HG03520 (cell line): ENCODE measurements around the gene KLHL10.
A peak's percentile ranks its signal among the peaks of the same experiment; 100 is the strongest.
"Not testable (repeated sequence)": the region's sequence is repeated elsewhere in the genome, so short reads cannot be mapped to it uniquely, and the experiment has no call there.

Source experiments
- ATAC-seq: cut with Tn5 transposase; IDR thresholded peaks from one replicate; pipeline ENCODE4 v1.9.1; 2021; ENCODE audit warnings: mild to moderate bottlenecking, moderate library complexity; ENCODE audit not compliant: unreplicated experiment

KLHL10 gene

DNA sequence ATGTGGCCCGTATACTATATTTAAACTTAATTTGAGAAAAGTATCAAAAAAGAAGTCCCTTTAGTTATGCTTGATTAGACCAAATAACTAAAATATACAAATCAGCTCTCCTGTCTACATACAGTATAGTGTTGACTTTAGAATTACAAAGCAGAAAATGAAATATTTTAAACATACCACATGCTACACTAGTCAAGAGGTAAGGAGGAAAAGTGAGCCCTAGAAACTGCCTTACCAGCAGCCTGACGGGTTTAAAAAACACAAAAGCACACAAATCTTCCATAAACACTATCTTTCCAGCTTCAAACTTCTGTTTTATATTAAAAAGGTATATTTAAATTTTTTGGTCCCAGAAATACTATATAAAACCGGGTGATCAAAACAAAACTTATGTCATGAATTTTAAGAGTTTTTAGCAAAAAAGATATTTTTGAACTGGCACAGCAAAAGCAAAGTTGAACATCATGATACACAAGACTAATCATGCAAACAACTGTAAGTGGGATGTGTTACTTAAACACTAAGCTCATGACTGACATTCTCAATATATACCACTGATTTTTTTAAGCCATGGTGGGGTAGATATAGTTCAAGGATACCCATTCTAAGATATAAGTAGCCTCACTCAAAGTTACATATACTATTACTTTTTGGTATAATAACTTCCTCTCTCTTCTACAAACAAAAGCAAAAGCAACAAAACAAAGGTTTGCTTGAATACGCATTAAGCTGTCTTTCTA lies 11.8 kb downstream of the KLHL10 start:
- ATAC-seq = no peak

DNA sequence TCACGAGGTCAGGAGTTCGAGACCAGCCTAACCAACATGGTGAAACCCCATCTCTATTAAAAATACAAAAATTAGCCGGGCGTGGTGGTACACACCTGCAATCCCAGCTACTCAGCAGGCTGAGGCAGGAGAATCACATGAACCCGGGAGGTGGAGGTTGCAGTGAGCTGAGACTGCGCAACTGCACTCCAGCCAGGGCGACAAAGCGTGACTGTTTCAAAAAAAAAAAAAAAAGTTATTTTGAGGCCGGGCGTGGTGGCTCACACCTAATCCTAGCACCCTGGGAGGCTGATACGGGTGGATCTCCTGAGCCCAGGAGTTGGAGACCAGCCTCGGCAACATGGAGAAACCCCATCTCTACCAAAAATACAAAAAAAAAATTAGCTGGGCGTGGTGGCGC lies 13.8 kb downstream of the KLHL10 start:
- not testable (repeated sequence) for ATAC-seq

- no peak for ATAC-seq
These were observed 22.8 kb downstream of the KLHL10 start for GRCh38 chr17:41860254-41860931.

DNA sequence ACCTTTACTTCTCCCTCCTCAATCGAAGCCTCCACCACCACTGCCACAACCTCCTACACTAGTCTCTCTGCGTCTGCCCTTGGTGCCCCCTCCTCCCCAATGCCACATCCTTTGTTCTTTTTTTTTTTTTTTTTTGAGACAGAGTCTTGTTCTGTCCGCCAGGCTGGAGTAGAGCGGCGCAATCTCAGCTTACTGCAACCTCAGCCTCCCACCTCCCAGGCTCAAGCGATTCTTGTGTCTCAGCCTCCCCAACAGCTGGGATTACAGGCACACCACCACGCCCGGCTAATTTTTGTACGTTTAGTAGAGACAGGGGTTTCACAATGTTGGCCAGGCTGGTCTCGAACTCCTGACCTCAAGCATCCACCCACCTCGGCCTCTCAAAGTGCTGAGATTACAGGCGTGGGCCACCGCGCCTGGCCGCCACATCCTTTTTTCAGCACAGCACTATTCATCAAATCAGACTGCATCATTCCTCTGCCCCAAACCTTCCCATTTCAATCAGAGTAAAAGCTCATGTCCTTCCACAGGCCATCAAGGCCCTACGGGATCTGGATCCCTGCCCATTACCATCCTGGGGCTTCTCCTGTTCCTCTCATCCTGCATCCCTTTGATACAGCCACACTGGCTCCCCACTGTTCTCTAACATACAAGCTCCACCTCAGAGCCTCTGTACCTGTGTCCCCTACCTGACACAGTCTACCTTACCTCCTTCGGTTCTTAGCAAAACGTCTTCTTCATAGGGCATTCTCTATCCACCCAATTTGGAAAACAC lies 25.6 kb downstream of the KLHL10 start:
- ATAC-seq = no peak

DNA sequence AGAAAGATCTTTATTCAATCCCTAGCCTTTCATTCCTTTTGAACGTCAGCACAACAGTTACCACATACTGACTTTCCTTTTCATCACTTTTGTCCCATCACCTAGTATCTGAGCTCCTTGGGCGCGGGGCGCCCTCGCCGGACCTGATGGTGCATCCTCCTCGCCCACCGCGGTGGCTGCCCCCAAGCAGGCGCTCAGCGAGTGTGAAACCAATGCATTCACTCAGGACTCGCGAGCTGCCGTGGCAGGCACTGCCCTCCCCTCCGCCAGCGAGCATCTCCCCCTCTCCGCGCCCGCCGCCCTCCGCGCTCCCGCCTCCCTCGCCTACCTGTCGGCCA lies 26.8 kb downstream of the KLHL10 start:
- ATAC-seq = peak; percentile 32

GRCh38 chr17:41864836-41865595 lies 27.4 kb downstream of the KLHL10 start, which contains the start of gene KLHL11:
Gene KLHL11 (minus strand): TSS chr17:41865423. CDS start chr17:41865370, 53 bp downstream.
- ATAC-seq = peak; percentile 76

- ATAC-seq = no peak
These were observed 27.9 kb downstream of the KLHL10 start for GRCh38 chr17:41865596-41865893.

DNA sequence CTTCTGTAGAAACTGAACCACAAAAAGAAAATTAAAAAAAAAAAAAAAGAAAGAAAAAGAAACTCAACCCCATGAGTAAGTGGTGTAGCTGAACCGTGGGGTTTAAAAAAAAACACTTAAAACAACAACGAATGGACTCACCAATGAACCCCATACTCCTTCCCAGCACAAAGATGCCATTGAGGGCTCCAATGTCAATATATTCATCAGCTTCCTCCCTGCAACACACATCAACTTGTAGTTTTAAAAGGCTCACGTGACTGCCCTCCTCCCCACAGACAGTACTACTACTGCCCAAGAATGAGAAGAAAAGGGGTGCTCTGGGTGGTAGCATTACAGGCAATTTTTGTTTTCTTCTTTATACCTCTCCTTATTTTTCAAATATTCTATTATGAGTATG lies 30.9 kb downstream of the KLHL10 start:
- no peak for ATAC-seq

DNA sequence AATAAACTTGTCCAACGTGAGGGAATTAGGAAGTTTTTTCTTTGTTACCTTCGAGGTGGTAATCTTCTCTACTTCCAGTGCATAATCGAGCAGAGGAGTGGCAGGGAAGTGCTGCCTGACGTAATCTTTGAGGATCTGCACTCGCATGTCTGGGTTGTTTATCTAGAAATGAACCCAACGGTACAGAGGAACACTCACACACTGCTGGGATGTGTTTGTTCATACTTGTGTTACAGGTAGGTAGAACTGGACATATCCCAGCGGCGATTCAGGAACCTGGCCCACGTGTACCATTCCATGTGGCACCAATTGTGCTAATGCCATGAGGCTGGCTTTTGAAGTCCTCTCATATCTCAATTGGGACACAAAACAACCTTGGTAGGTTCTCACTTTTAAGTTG lies 31.8 kb downstream of the KLHL10 start:
- no peak for ATAC-seq

- ATAC-seq = no peak
These were observed 32.5 kb downstream of the KLHL10 start for GRCh38 chr17:41870097-41870496.

- no peak for ATAC-seq
These were observed 33.0 kb downstream of the KLHL10 start for GRCh38 chr17:41870627-41871026.

DNA sequence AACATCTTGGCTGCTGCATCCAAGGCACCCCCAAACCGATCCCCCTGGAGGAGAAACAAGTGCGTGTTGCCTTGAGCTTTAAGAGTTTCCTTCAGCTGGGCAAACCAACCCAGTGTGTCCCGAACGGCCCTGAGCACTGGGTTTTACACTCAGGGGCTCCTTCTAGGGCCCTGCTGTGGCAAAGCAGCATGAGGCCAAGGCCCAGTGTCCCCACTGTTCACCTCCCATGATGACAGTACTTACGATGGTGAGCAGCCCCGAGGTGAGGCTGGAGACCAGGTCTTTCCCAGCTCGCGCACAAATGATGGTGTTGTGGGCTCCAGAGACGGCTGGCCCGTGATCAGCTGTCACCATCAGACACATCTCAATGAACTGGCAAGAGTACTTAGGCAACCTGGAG lies 34.2 kb downstream of the KLHL10 start:
- ATAC-seq = no peak

GRCh38 chr17:41873559-41874292 lies 36.1 kb downstream of the KLHL10 start:
- ATAC-seq = no peak

DNA sequence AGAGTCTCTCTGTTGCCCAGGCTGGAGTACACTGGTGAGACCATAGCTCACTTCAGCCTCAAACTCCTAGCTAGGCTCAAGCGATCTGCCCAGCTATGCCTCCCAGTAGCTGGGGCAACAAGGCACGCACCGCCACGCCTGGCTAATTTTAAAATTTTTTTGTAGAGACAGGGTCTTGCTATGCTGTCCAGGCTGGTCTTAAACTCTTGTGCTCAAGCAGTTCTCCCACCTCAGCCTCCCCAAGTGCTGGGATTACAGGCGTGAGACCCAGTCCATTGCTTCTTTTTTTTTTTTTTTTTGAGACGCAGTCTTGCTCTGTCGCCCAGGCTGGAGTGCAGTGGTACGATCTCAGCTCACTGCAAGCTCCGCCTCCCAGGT lies 36.7 kb downstream of the KLHL10 start:
- ATAC-seq = not testable (repeated sequence)

- ATAC-seq = no peak
These were observed 42.5 kb downstream of the KLHL10 start for GRCh38 chr17:41880130-41880529.

- ATAC-seq = no peak
These were observed 45.1 kb downstream of the KLHL10 start for GRCh38 chr17:41882756-41883155.

GRCh38 chr17:41885733-41886132 lies 48.1 kb downstream of the KLHL10 start:
- no peak for ATAC-seq

- ATAC-seq = no peak
These were observed 50.8 kb downstream of the KLHL10 start for GRCh38 chr17:41888332-41888965.

- ATAC-seq = no peak
These were observed 53.8 kb downstream of the KLHL10 start for GRCh38 chr17:41891135-41892020.
